Posterior vena cava (tissue), 2 donors: Measurements from ENCODE around the gene ABL1. TPM values are rescaled to one million over a fixed set of nuclear protein-coding genes. Genes with fewer than 3 reads are reported as not detected.

ENCODE experiments used
- DNase-seq: peaks from one replicate; pipeline ENCODE4 v3.0.0-alpha.2; 2020; ENCODE audit warnings: low spot score
- intact Hi-C, 2 donors: fragments of 100-400 bp; cut with DNase I; formaldehyde crosslinking; loops; one replicate each; pipeline versions ENCODE4 v1.14.1 to v1.14.2; 2022 to 2023
- total RNA-seq, 2 donors: library from RNA; stranded (reverse); fragmentation: NEBNext Ultra II Directional; extraction: Animal tissue kit (Norgen Biotek cat#: 25700); gene quantifications; one replicate each; pipeline ENCODE4 v1.2.1, GENCODE V29; 2021
- donor health status: DM: yes; HTN: yes; CAD: no.
- donor health status: DM: yes; HTN: yes; CAD: no.

The ABL1 gene
- total RNA-seq, 2 donors from 2014 or later = 80.5 to 85.0 TPM

DNA sequence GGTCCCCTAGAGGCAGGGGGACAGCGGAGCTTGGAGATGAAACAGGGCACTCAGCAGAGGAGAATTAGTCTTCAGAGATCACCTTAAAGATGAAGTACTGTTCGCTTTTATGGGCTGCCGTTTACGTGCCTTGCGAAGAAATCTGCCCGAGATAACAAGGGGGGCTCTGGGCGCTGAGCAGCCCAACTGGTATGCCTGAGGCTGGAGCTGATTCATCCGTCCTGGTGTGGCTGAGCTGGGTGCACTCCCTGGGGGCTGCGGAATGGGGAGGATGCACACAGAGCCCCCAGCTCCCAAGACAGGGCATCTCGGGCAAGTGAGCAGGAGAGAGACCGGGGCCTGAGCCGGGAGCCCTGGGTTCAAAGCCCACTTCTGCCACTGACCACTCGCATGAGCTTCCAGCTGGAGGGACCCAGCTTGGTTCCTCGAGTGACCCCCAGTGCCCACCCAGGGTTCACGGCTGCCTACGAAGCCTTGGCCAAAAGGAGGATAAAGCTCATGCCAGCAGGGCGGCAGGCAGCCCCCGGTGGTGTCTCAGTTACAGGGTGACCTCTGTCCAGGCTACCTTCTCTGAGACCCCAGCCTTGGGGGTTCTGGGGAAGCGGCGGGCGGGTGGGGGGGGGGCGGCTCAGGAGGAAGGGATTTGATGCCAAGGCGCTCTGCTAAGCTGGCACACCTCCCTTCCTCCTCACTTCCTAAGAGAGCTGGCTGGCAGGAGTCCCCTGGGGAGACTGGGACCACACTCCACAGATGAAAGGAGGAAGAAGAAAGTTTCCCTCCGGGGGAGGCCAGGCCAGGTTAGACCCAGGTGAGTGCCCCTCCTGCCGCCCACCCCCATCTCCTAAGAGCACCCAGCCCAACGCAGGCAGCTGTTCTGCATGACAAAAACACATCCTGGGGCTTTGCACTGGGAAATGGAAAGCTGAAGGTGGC lies 98.3 kb downstream of the ABL1 start:
- intact Hi-C loops = loop anchor here in 1 of 2 donors (10.0 kb wide), 1 partner anchor 159 kb away; no protein-coding TSS in a partner anchor
- no peak for DNase-seq

- DNase-seq = no peak
- intact Hi-C loops = loop anchor here in 1 of 2 donors (10.0 kb wide), 1 partner anchor 159 kb away; no protein-coding TSS in a partner anchor
Measured at GRCh38 chr9:130934246-130934645, 99.2 kb downstream of the ABL1 start.

DNA sequence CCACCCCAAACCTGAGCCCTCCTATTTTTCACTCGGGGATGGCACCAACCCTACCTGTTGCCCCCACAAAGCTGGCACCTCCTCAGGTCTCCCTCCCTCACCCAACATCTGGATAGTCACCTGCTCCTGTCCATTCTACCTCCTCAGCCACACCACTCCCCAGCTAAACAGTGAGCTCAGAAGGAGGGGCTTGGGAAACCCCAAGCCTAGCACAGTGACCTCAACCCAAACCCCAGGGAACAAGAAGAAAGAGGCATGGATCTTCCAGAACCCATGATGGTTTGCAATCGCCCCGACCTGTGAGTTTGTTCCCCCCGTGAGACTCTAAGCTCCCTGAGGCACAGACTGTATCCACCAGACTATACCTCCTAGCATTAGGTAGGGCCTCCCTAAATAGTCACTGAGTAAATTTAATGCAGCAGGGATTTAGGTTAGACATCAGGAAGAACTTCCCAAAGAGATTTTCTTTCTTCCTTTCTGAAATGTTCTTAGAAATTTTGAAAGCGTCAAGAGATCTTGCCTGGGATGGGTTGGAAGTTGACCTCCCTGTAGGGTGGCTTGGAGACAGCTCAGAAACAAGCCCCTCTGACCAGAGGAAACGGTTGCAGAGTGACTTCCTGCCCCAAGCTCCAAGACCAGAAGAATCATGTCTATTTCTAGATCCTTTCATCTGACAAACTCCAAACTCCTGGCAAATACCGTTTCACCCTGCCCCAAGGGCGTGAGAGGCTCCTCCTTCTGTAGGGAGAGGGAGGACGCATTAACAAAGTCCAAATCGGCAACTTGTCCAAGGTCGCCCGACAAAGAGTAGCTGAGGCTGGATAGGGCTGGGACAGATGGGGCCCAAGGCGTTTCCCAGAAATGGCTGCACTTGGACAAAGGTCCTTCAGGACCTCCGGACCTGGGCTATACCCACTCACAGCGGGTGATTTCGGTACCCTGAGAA lies 99.9 kb downstream of the ABL1 start:
- DNase-seq = no peak
- intact Hi-C loops = loop anchor here in 1 of 2 donors (5.0 to 10.0 kb wide), 2 partner anchors 63 to 160 kb away; no protein-coding TSS in a partner anchor

- intact Hi-C loops = loop anchor here in 1 of 2 donors (5.0 to 10.0 kb wide), 2 partner anchors 63 to 161 kb away; no protein-coding TSS in a partner anchor
- DNase-seq = no peak
Measured at GRCh38 chr9:130935648-130936271, 100.7 kb downstream of the ABL1 start.

DNA sequence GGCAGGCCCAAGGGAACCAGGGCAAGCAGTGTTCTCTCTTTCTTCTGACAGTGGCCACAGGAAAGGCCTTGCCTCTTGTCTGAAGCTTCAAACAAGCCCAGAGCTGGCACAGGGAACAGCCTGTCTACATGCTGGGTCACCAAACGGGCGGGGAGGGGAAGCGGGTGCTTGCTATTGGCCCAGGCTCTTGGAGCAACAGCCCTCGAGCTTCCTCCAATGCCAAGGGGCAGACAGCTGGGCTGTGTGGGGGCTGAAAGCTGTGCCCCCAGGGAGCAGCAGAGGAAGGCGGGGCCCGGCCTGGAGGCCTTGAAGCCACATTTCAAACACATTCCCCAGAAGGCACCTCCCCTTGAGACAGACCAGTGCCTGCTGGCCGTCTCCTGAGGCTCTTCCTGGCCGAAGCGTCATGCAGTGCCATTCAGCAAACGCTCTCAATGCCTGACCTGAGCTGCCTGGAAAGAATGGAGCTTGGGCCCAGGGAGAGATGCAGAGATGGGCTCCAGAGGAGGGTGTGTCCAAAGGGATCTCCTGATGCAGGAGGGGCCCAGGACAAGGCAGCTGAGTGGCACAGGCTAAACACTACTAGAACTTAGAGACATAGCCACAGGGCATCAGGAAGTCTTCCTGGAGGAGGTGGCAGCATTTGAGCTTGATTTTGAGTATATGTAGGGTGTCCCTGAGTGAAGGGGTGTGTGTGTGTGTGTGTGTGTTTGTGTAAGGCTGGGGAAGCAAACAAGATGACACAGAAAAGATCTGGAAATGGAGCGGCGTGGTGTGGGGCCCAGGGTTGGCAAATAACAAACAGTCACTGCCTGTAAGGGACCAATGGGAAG lies 101.4 kb downstream of the ABL1 start:
- no peak for DNase-seq
- intact Hi-C loops = loop anchor here in 1 of 2 donors (5.0 to 10.0 kb wide), 2 partner anchors 64 to 162 kb away; no protein-coding TSS in a partner anchor

Other genes with a start within 250 kb of the ABL1 start
- gene PRDM12, start 170.7 kb upstream of the ABL1 start, total RNA-seq = not detected
- 10 to 100 TPM; 16.3 to 18.6 TPM for gene EXOSC2, start 141.5 kb upstream of the ABL1 start, total RNA-seq
- not detected for gene QRFP, start 61.6 kb downstream of the ABL1 start, total RNA-seq
- under 1 TPM in 1 of 2 donors, not detected in 1; 0.14 TPM for gene FIBCD1, start 104.0 kb downstream of the ABL1 start, total RNA-seq
- gene LAMC3, start 173.9 kb downstream of the ABL1 start, total RNA-seq = under 1 TPM in 1 of 2 donors, not detected in 1; 0.29 TPM